Muscle of arm (tissue), 12 donors: ENCODE measurements around the gene COTL1. TPM values are rescaled to one million over a fixed set of nuclear protein-coding genes. Genes with fewer than 3 reads are reported as not detected.

Experiments used
- DNase-seq: peaks from one replicate; pipeline ENCODE4 v3.0.0-alpha.2; 2013
- polyA plus RNA-seq, 12 donors: library from polyadenylated mRNA; unstranded; fragments of 120-200 nt; gene quantifications; one replicate each; pipeline ENCODE4 v1.2.1, GENCODE V29; 2013; ENCODE audit not compliant: insufficient read length in 12 of 12

Gene COTL1
- polyA plus RNA-seq, 12 donors, result 17.6 to 72.4 (median 25.3) TPM; not detected in 1

DNA sequence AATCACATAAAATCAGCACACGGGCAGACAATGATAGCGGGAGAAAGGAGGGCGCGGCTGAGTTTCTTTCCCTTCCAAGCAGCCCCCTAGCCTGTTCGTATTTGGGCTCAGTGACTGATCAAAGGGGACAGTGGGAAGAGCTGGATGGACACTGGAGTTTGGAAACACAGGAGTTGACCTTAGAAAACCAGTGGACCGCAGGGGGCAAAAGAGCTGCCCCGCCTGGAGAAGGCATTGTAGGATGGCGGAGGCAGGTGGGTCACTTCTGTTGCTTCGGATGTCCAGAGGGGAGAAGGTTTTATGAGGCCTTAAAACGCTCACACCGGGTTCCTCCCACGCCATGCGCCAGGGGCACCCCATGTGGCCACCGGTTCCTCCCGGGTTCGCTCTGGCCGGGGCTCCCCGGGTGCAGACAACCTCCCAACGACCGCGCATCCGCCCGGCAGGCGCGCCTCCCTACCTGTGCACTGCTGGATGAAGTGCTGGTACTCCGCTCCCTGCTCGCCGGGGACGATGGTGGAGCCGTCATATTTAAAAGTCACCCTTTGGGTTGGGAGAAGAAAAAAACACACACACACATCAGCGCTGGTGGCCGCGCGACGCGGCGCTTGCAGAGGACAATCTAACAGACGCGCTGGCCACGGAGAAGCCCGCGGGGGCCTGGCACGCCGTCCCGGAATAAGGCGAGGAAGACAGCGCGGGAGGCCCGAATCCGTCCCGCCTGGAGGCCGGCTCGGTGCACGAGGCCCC lies 662 bp downstream of the COTL1 start:
- no peak for DNase-seq

DNA sequence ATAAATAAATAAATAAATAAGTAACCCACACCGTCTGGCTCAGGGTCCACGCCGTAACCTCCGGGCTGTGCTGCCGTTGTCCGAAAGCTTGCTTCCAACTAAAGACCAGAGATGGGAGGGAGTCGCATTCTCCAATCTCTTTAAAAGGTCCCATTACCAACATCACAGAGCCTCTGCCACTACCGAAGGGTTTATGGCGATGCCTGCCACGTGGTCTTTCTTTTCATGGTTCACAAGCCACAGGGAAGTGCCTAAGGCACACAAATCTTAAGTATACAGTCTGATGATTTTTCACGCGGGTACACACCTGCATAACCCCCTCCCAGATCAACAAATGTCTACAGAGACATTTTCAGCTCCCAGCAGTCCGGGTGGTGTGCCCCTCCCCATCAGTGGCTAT lies 1.4 kb downstream of the COTL1 start:
- no peak for DNase-seq

DNA sequence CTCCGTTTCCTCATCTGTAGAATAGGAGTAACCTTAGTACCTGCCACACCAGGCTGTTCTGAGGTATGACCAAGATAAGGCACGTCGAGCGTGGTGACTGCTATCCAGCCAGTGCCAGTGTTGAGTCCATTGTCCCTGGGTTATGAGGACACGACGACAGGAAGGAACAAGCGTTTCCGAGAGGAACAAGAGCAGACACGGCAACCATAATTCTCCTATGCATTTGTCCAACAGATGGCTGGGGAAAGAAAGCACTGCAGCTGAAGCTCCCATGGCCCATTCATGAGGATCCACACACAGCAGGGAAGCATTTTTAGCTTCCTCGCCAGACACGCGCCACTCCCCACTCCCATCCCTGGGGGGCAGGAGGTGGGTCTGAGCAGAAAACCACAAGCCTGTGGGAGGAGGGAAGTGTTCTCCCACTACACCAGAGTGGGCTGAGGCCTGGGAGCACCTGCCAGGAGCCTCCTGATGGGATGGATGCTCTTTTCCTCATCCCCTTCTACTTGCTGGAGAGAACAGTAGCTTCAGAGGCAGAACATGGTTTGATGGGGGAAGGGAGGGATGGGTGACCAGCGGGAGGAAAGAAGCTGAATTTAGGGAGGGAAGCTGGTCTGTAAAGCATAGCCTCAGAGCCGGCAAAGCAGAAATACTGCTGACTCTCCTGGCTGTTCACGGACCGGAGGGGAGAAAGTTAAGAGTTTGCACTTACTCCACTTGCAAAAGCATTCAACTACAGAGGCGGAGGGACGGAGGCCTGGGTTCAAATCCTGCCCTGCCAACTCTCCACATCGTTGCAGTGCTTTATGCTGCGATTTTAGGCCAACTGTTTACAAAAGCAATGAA lies 2.7 kb downstream of the COTL1 start:
- no peak for DNase-seq

DNA sequence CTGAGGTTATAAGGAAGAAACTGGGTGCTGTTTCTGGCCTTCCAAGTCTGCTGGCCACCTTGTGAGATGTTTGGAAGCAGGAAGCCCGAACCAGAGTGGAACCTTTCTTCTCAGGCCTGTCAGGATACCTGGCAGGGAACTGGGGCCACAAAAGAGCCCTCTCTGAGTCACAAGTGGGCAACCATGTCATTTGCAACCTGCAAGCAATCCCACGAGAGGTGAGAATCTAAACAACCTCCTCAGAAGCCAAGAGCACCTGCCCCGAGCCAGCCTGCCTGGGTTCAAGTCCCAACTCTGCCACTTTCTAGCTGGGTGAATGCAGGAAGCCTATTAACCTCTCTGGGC lies 3.3 kb downstream of the COTL1 start:
- no peak for DNase-seq

DNA sequence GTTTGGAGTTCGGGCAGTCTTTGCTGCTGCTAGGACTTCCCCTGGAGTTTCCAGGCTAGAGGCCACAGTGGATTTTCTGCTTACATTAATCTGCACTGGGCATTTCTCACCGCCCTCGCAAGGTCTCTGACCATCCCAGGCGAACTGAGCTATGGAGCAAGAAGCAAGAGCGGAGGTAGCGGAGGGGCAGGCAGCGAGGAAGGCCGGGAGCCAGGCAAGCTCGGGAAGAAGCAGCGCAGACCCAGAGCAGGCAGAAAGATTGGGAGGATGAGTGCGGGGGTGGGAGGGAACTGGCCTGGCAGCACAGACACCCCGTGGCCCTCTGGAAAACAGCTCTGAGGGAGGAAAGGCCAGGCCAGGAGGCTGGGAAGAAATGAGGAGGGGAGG lies 3.8 kb downstream of the COTL1 start:
- DNase-seq, result no peak

DNA sequence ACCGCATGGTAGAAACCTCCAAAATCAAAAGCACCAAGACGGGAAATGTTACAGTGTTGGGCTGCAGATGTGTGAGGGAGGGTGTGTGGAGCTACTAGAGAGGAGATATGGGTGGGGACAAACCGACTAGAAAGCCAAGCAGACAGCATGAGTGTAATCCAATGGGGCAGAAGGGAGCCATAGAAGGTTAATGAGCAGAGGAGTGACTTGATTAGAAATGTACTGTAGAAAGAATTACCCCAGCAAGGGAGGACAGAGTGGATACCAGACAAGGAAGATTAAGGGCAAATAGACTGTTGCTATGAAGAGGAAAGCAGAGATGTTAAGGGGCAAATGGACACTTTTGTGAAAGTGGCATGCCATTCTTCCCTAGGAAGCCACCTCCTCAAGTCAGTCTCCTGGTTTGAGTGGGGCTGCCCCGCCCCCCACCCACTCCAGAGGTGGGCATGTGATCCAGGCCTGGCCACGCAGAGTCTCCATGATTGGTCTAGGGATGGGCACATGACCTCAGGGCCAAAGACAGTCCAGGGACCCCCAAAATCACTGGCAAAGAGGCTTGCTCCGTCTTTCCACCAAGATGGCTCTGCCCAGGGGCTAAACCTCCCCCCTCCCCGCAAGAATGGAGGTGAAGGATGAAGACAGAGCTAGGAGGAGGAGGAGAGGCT lies 4.3 kb downstream of the COTL1 start:
- no peak for DNase-seq

DNA sequence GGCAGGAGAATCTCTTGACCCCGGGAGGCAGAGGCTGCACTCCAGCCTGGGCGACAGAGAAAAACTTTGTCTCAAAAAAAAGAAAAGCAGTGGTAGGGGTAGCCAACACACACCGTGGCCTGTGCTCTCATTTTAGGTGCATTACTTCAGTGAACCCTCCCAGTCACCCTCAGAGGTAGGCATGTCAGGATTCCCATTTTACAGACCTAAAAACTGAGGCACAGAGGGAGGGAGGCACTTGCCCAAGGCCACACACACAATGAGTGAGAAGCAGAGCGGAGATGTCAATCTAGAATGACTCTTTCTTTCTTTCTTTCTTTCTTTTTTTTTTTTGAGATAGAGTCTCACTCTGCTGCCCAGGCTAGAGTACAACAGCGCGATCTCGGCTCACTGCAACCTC lies 5.2 kb downstream of the COTL1 start:
- no peak for DNase-seq

DNA sequence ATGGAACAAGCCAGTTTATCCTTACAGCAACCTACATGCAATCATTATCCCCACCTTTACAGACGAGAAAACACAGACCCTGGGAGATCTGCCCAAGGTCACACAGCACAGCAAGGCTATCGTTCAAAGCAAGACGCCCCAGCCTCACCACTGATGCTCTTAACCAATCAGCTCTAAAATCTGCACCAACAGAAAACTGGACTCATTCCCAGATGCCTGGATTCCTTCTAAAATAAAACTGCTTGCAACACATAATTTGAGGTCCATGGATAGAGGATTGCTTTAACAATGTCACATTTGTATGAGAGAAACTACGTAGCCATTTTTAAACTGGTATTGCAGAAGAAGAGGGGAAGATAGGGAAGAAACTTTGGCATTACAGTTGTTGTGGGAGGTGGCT lies 6.8 kb downstream of the COTL1 start:
- no peak for DNase-seq

DNA sequence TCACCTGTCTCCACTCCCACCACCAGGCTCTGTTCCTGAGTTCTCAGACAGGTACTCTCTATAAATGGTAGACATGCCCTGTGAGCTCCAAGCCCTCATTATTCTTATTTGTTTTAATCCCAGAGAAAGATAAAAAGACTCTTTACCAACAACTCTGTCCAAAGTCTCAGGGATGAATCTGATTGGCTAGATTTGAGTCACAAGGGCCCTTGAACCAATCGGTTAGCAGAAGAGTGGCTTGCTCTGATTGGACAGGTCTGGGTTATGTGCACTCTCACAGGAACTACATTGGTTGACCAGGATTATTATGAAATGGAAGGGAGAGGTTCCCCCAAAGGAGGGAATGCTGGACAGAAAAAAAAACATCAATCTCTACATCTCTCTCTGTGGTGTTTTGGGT lies 7.5 kb downstream of the COTL1 start:
- DNase-seq, result no peak

DNA sequence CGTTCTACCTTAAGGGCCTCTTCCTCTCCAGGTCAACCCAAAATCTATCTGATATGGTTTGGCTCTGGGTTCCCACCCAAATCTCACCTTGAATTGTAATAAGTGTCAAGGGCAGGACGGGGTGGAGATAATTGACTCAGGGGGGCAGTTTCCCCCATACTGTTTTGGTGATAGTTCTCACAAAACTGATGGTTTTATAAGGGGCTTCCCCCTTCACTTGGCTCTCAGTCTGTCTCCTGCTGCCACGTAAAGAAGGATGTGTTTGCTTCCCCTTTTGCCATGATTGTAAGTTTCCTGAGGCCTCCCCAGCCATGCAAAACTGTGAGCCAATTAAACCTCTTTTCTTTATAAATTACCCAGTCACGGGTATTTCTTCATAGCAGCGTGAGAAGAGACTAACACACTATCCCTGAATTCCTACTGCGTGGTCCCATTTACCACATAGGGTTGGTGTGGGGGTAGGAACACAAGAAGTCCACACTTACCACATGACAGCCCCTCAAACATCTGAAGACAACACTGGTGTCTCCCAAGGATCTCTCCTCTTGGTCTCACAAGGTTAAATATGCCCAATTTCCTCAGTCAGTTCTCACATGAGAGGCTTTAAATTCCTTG lies 8.2 kb downstream of the COTL1 start:
- no peak for DNase-seq

DNA sequence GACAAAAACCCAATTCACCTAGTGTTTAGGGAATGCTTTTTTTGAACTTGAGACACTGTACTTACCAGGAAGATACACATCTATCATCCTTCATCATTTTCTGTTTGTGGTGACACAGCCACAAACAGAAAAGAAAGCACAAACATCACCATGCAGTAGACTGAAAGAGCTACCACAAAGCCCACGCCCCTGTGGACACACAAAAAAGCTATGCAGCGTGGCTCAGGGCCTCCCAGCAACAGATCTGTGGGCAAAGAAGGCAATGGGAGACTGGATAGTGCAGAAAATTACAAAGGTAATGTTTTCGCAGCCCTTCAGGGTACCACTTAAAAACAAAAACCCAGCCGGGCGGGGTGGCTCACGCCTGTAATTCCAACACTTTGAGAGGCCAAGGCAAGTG lies 9.6 kb downstream of the COTL1 start:
- DNase-seq, result no peak

DNA sequence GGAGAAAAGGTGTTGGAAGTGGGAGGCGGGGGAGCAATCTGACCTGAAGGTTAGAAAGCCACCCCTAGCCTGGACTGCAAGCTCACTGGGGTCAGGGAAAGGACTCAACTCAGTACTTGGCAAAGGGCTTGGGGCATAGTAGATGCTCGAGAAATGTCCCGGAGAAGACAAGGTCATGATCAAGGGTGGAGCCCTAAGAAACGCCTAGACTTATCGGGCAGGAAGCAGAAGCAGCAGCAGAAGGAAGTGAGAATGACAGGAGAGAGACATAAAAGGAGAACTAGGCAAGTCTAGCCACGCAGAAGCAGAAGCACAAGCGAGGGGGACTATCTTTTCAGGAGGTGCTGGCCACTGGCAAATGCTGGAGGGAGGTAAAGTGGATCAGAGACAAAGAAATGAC lies 10.2 kb downstream of the COTL1 start:
- no peak for DNase-seq

DNA sequence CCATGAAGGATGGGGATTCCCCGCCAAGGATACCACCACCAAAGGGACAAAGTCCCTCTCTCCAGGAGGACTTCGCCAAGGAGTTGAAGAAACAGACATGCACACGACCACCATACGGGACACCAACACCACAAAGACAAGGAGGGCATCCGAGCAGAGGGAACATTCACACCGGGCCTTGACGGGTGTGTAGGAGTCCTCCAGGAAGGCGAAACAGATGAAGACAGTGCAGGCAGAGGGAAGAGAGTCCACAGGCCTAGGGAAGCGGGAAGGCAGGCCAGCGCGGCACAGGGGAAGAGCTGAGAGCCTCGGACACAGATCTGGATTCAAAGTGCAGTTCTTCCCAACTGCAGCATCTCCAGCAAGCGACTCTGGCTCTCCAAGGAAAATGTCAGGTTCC lies 10.8 kb downstream of the COTL1 start:
- DNase-seq, result no peak

DNA sequence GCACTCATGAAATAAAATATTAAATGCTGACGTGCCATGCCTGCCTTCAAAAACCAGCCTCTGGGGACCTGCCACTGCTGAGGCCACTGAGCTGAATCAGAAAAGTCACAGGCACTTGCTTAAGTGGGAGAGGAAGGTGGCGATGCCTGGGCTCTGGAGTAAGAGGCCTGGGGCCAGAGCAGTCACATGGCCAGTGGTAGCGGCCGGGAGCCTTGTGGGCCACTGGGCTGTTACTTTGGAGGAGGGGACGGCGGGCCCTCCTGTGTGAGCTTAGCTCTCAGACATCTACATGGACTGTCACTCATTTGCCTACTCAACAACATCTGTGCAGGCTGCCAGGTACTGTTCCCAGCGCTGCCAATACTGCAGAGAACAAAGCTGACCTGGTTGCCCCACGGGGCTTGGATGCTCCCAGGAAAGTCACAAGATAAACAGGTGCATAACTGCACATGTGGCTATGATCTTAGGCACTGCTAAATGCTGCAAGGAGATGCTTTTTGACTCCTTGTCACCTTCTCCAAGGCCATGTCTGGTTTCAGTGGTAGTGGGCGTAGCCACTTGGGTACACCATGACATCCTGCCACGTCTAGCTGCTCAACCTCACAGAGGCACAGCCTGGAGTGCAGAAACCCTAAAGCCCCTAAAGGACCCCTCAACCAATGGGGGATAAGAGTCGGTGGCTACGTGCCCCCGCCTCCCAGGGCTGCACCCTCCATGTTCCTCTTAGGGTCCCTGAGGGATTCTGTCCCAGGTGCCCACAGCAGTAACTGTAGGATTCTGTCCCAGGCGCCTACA lies 11.6 kb downstream of the COTL1 start:
- DNase-seq, result no peak

DNA sequence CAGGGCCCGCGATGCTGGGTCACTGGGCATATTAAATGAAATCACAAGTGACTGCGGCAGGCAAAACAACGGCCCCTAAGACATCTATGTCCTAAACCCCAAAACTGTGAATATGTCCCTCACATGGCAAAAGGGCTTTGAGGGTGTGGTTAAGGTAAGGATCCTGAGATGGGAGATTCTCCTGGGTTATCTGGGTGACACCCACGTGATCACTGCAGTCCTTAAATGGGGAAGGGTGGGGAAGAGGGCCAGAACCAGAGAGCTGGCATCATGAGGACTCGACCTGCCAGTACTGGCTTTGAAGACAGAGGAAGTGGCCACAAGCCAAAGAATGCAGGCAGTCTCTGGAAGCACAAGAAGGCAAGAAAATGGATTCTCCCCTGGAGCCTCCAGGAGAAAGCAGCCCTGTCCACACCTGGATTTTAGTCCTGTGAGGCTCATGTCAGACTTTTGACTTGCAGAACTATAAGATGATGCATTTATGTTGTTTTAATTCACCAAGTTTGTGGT lies 12.5 kb downstream of the COTL1 start:
- DNase-seq, result no peak

DNA sequence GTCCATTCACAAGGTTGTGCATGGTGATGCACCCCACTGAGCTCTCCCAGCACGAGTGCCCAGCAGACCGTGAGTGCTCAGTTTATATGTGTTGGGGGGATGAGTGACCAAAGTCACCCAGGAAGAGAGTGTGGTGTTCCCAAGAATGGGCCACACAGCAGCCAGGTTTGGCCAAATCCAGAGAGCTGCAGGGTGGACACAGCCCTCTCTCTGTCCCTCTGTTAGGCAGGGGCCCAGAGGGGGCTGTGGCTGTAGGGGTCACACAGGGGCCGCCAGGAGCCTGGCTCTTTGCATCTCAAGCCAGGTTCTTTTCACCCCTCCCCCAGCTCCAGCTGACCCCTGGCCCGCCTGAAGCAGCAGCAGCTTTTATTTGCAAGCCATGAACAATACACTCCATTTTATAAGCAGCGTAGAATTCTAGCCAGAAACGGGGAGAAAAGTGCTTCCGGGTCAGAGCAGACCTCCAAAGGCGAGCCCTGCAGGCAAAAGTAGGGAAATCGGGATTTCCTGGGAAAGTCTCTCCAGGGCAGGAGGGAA lies 13.3 kb downstream of the COTL1 start:
- no peak for DNase-seq

DNA sequence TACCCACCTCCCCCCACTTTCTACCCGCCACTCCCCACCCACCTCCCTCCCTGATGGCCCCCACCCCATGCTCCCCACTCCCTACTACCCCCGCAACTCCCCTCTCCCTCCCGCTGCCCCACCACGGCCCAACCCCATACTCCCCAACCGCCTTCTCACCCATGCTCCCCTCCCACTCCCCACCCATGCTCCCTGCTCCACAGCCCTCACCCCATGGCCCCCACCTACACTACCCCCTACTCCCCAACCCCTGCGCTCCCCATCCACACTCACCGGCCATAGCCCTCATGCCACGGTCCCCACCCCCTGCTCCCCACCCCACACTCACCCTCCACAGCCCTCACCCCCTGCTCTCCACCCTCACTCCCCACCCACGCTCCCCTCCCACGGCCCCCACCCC lies 13.9 kb downstream of the COTL1 start:
- no peak for DNase-seq

DNA sequence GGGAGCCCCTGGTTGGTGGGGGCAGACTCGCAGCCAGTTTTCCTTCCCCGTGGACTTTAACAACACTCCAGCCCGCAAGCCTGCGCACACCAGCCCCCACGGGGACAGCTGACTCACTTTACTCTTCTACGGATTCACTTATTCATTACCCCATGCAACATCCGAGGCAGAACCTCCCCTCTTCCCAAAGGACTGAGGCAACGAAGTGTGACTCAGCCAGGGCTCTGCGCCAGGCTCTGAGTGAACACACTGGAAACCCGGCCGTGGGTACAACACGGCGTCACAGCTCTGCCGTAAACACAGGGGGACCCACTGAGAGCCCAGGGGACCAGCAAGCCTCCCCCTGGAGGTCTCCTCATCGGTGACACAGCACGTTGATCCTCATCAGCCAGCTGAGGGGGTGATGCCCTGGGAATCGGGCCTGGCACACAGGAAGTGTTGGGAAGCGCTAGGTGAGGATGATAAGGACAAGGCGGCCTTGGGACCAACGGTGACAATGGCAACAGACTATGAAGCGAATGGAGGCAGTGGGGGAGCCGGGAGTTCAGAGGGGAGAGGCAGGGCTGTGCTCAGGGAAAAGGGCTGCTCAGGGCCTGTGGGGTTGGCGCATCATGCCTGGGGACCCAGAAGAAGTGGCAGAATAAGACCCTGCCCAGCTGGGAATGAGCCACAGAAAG lies 14.6 kb downstream of the COTL1 start:
- DNase-seq, result no peak

DNA sequence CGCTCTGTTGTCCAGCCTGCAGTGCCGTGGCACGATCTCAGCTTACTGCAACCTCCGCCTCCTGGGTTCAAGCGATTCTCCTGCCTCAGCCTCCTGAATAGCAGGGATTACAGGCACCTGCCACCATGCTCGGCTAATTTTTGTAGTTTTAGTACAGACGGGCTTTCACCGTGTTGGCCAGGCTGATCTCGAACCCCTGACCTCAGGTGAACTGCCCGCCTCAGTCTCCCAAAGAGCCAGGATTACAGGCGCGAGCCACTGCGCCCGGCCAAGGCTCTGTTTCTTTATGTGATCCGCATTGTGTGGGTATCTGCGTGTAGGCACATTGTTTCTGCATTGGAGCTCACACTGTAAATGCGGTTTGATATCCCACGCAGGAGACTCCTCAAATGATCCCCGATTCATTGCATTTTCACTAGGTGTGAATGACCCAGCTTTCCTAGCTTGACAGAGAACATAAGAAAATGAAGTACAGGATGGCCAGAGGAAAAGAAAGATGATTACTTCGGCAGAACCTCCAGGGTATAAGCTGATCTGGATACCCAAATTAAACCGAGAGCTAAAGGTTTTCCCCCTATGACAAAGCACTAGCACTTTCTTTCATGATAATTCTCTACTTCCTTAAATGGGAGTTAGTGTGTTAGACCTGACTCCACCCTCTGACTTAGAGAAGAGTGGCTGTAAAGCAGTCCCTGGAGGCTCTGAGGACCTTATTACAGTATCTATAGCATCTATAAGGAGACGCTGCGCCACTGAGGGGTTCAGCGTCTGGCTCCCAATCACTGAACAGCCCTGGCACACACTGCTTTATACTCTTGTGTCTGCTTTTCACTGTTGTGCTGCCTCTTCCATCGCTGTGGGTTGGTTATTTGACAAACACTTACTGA lies 17.3 kb downstream of the COTL1 start:
- no peak for DNase-seq
